ENCODE data around the gene ABCC2.
A peak's percentile ranks its signal among the peaks of the same experiment; 100 is the strongest.

DNA sequence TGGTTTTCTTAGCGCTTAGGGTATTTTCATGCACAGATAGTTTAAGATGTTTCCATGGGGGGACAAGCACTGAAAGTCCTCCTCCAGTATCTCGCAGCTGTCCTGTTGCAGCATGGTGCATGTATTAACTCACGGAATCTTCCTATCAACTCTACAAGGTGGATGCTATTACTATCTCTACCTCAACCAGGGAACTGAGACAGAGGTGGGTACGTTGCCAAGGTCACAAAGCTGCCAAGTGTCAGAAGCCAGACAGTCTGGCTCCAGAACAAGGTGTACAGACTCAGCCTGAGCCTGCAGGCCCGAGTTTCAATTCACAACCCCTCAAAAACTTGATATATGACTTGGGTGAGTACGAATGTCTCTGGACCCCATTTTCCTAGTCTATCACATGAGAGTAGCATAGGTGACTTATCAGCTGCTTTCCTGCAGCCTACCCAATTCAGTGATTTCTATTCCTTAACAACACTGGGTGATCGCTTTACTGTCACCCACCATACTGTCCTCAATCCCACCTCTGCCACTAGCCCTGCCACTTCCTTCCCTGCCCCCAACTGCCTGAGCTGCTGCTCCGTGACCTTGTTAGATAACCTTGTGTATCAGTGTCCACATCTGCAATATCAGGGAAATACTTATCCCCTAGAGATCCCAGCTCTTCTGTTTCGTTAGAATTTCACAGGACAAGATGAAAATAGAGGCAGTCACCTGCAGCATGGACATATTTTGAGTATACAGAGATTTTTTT, 92.1 kb downstream of the ABCC2 start:
- TF ChIP-seq POLR2A (IDR thresholded peaks at IDR 0.05; ENCODE audit: low read depth, low read length) (peak; percentile 16; the same call in 1 of the 2 replicates), POLR2AphosphoS5 (IDR thresholded peaks at IDR 0.05; ENCODE audit: low read depth, low read length) (no peak), TAF1 (IDR thresholded peaks at IDR 0.05; ENCODE audit: low read depth, low read length) (no peak), POU2F2 (IDR thresholded peaks at IDR 0.05; ENCODE audit: low read depth, low read length) (no peak), PAX5 (IDR thresholded peaks at IDR 0.05; ENCODE audit: insufficient read depth, low read length, severe bottlenecking) (no peak), SPI1 (IDR thresholded peaks at IDR 0.05; ENCODE audit: low read depth, low read length) (no peak)

Data from GM12891 (cell line).